HepG2 (cell line): Measurements from ENCODE around the gene COQ9. TPM values are rescaled to one million over a fixed set of nuclear protein-coding genes. Genes with fewer than 3 reads are reported as not detected.

Experiments used
- CENPT ChIP-seq: sonication (generic); formaldehyde crosslinking; IDR thresholded peaks from 2 replicates; pipeline ENCODE4 v1.8.0; 2022; ENCODE audit warnings: low read depth, mild to moderate bottlenecking, moderate library complexity, missing genetic modification reagents
- CHCHD3 ChIP-seq: sonication (generic); formaldehyde crosslinking; IDR thresholded peaks from 2 replicates; pipeline ENCODE4 v1.8.0; 2022; ENCODE audit warnings: mild to moderate bottlenecking, missing genetic modification reagents, moderate library complexity
- EP300 ChIP-seq, 3 experiments: sonication (generic) in 1 of 3; formaldehyde crosslinking in 1 of 3; IDR thresholded peaks; 2 replicates each; pipeline versions ENCODE4 v1.5.1 to v1.6.1; 2011 to 2020; ENCODE audit warnings: low read depth in 2 of 3, low read length in 2 of 3, borderline replicate concordance in 1 of 3, improper control_type of control experiment in 1 of 3, mild to moderate bottlenecking in 1 of 3, missing genetic modification reagents in 1 of 3, moderate library complexity in 1 of 3
- FOXA3 ChIP-seq: IDR thresholded peaks from 2 replicates; pipeline ENCODE4 v1.6.1; 2016; ENCODE audit warnings: missing genetic modification reagents, missing compliant biosample characterization
- FOXP1 ChIP-seq, 2 experiments: fragments of 450-650 bp in 1 of 2; IDR thresholded peaks; 2 replicates each; pipeline ENCODE4 v1.6.1; 2017 to 2018; ENCODE audit warnings: antibody characterized with exemption in 1 of 2
- HMG20B ChIP-seq: conservative IDR thresholded peaks from 2 replicates; pipeline ENCODE4 v1.6.1; 2016; ENCODE audit warnings: missing genetic modification reagents, missing compliant biosample characterization
- HOXA3 ChIP-seq: sonication (generic); formaldehyde crosslinking; IDR thresholded peaks from 2 replicates; pipeline ENCODE4 v1.5.0; 2020; ENCODE audit warnings: missing genetic modification reagents
- KLF13 ChIP-seq: sonication (generic); formaldehyde crosslinking; IDR thresholded peaks from 2 replicates; pipeline ENCODE4 v1.4.0; 2020; ENCODE audit warnings: mild to moderate bottlenecking, missing genetic modification reagents
- KLF6 ChIP-seq: IDR thresholded peaks from 2 replicates; pipeline ENCODE4 v1.8.0; 2016; ENCODE audit warnings: missing biosample characterization, missing genetic modification reagents
- MAF1 ChIP-seq: sonication (generic); formaldehyde crosslinking; IDR thresholded peaks from 2 replicates; pipeline ENCODE4 v1.5.0; 2020; ENCODE audit warnings: missing genetic modification reagents, borderline replicate concordance
- MIXL1 ChIP-seq: IDR thresholded peaks from 2 replicates; pipeline ENCODE4 v1.6.1; 2016
- NRL ChIP-seq: sonication (generic); formaldehyde crosslinking; IDR thresholded peaks from 2 replicates; pipeline ENCODE4 v1.5.0; 2020; ENCODE audit warnings: missing genetic modification reagents, mild to moderate bottlenecking, moderate library complexity, borderline replicate concordance
- PAF1 ChIP-seq: IDR thresholded peaks from 2 replicates; pipeline ENCODE4 v1.6.1; 2016; ENCODE audit warnings: missing genetic modification reagents, missing compliant biosample characterization
- SMARCE1 ChIP-seq: fragments of 450-650 bp; IDR thresholded peaks from 2 replicates; pipeline ENCODE4 v1.6.1; 2017; ENCODE audit warnings: borderline replicate concordance
- SNAPC2 ChIP-seq: sonication (generic); formaldehyde crosslinking; IDR thresholded peaks from 2 replicates; pipeline ENCODE4 v1.8.1; 2022; ENCODE audit warnings: mild to moderate bottlenecking, missing genetic modification reagents
- TAF1 ChIP-seq: sonication (generic); formaldehyde crosslinking; IDR thresholded peaks from 2 replicates; pipeline ENCODE4 v1.4.0; 2020; ENCODE audit warnings: missing genetic modification reagents
- ZNF121 ChIP-seq: sonication (generic); formaldehyde crosslinking; IDR thresholded peaks from 2 replicates; pipeline ENCODE4 v1.5.0; 2020; ENCODE audit warnings: mild to moderate bottlenecking, missing genetic modification reagents
- ZNF124 ChIP-seq: sonication (generic); formaldehyde crosslinking; IDR thresholded peaks from 2 replicates; pipeline ENCODE4 v1.4.0; 2020; ENCODE audit warnings: missing genetic modification reagents
- ZNF20 ChIP-seq: sonication (generic); formaldehyde crosslinking; IDR thresholded peaks from 2 replicates; pipeline ENCODE4 v1.4.0; 2020; ENCODE audit warnings: mild to moderate bottlenecking, moderate library complexity, missing genetic modification reagents
- ZNF460 ChIP-seq: sonication (generic); formaldehyde crosslinking; IDR thresholded peaks from 2 replicates; pipeline ENCODE4 v1.5.1; 2020; ENCODE audit warnings: missing genetic modification reagents, mild to moderate bottlenecking, borderline replicate concordance
- ZNF605 ChIP-seq: sonication (generic); formaldehyde crosslinking; IDR thresholded peaks from 2 replicates; pipeline ENCODE4 v1.8.0; 2022; ENCODE audit warnings: mild to moderate bottlenecking, missing genetic modification reagents
- ZSCAN21 ChIP-seq: sonication (generic); formaldehyde crosslinking; IDR thresholded peaks from 2 replicates; pipeline ENCODE4 v1.8.0; 2022; ENCODE audit warnings: mild to moderate bottlenecking, missing genetic modification reagents, moderate library complexity, borderline replicate concordance
- polyA plus RNA-seq, 8 experiments: library from polyadenylated mRNA; depleted of rRNA in 3 of 8; stranded (reverse) in 7 of 8; unstranded in 1 of 8; fragments of >200 nt; fragmentation: Illumina TruSeq in 4 of 8; extraction: Trizol in 4 of 8; gene quantifications; 2 replicates each; pipeline versions ENCODE4 v1.2.1 to v1.2.3, GENCODE V29; 2011 to 2016; ENCODE audit warnings: low read depth in 4 of 8, missing spikeins in 1 of 8, mixed read lengths in 1 of 8; ENCODE audit not compliant: insufficient read depth in 1 of 8
- total RNA-seq, 5 experiments: library from RNA; depleted of rRNA; stranded (reverse); fragments of >200 nt; fragmentation: Illumina TruSeq; extraction: Trizol; gene quantifications; 2 replicates each; pipeline ENCODE4 v1.2.3, GENCODE V29; 2016; ENCODE audit warnings: low read depth in 1 of 5
- TF ChIP-seq, protein P1 (sequence below): sonication (generic); formaldehyde crosslinking; IDR thresholded peaks from 2 replicates; pipeline ENCODE4 v1.8.0; 2022; ENCODE audit warnings: mild to moderate bottlenecking, missing genetic modification reagents; ENCODE audit not compliant: insufficient replicate concordance
- TF ChIP-seq, protein P2 (sequence below): sonication (generic); formaldehyde crosslinking; IDR thresholded peaks from 2 replicates; pipeline ENCODE4 v1.5.0; 2020; ENCODE audit warnings: mild to moderate bottlenecking, missing genetic modification reagents, moderate library complexity
- TF ChIP-seq, protein P3 (sequence below): sonication (generic); formaldehyde crosslinking; IDR thresholded peaks from 2 replicates; pipeline ENCODE4 v1.4.0; 2020; ENCODE audit warnings: missing genetic modification reagents

COQ9 gene
- total and polyA plus RNA-seq, 2 of the 13 experiments (the other 11 are each of a cell fraction or from before 2014, with no cell fraction given) = 57.5 to 108 TPM

DNA sequence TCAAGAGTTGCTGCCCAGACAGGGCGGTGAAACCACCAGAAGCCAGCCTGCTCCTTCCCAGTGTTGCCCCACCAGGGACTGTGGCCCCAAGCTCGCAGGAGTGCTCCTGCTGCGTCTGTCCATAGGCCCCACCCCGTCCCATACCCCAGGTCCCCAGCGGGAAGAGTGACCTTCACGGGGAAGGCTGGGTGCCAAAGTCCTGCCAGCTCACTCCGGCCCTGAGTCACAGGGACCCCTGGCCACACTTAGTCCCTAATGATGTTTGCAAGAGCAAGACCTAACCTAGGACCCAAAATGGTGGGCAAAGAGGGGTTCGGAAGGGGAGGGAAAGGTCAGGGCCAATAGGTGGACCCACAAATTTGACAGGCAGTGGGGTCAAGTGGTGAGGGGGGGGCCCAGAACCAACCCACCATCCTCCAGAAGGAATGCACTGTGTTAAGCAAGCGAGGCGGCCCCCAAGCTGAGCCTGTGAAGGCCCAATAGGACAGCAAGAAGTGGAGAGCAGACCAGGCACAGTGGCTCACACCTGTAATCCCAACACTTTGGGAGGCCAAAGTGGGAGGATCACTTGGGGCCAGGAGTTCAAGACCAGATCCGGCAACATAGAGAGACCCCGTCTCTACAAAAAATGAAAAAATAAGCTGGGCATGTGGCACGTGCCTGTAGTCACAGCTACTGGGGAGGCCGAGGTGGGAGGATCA, 35.7 kb downstream of the COQ9 start (continued):
- TF ChIP-seq, protein P1, sequence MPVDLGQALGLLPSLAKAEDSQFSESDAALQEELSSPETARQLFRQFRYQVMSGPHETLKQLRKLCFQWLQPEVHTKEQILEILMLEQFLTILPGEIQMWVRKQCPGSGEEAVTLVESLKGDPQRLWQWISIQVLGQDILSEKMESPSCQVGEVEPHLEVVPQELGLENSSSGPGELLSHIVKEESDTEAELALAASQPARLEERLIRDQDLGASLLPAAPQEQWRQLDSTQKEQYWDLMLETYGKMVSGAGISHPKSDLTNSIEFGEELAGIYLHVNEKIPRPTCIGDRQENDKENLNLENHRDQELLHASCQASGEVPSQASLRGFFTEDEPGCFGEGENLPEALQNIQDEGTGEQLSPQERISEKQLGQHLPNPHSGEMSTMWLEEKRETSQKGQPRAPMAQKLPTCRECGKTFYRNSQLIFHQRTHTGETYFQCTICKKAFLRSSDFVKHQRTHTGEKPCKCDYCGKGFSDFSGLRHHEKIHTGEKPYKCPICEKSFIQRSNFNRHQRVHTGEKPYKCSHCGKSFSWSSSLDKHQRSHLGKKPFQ (CRISPR knock-in tag) = peak; percentile 23
- TF ChIP-seq ZNF20 (no peak), HOXA3 (CRISPR knock-in tag) (peak; percentile 76), EP300 (IDR thresholded peaks at IDR 0.05; ENCODE audit: low read depth in 2 of 2, low read length in 2 of 2) (peak; percentile 27 to 79; a peak in 3 of 4 replicates), EP300 (CRISPR knock-in tag; IDR thresholded peaks at IDR 0.05; ENCODE audit: borderline replicate concordance) (peak; percentile 47), MIXL1 (CRISPR knock-in tag) (0 out of 2 replicates have a peak, but pooled peaks have one; percentile 39), CENPT (no peak), ZSCAN21 (no peak; the same call in 1 of the 2 replicates), PAF1 (CRISPR knock-in tag) (no peak), SNAPC2 (CRISPR knock-in tag) (0 out of 2 replicates have a peak, but pooled peaks have one; percentile 55), HMG20B (CRISPR knock-in tag) (0 out of 2 replicates have a peak, but pooled peaks have one; percentile 53), NRL (peak; percentile 59), FOXA3 (peak; percentile 56; the same call in 1 of the 2 replicates), ZNF605 (CRISPR knock-in tag) (peak; percentile 88), FOXP1 (IDR thresholded peaks at IDR 0.05) (no peak), FOXP1 (CRISPR knock-in tag; IDR thresholded peaks at IDR 0.05) (peak; percentile 12; the same call in 1 of the 2 replicates), ZNF124 (CRISPR knock-in tag) (no peak), KLF6 (CRISPR knock-in tag) (no peak), MAF1 (CRISPR knock-in tag) (no peak), KLF13 (CRISPR knock-in tag) (no peak), SMARCE1 (no peak), CHCHD3 (CRISPR knock-in tag) (no peak), ZNF460 (CRISPR knock-in tag) (no peak), TAF1 (no peak; the same call in 1 of the 2 replicates), ZNF121 (CRISPR knock-in tag) (peak; percentile 73; the same call in 1 of the 2 replicates)
- TF ChIP-seq, protein P2, sequence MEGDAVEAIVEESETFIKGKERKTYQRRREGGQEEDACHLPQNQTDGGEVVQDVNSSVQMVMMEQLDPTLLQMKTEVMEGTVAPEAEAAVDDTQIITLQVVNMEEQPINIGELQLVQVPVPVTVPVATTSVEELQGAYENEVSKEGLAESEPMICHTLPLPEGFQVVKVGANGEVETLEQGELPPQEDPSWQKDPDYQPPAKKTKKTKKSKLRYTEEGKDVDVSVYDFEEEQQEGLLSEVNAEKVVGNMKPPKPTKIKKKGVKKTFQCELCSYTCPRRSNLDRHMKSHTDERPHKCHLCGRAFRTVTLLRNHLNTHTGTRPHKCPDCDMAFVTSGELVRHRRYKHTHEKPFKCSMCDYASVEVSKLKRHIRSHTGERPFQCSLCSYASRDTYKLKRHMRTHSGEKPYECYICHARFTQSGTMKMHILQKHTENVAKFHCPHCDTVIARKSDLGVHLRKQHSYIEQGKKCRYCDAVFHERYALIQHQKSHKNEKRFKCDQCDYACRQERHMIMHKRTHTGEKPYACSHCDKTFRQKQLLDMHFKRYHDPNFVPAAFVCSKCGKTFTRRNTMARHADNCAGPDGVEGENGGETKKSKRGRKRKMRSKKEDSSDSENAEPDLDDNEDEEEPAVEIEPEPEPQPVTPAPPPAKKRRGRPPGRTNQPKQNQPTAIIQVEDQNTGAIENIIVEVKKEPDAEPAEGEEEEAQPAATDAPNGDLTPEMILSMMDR (CRISPR knock-in tag) = peak; percentile 23; the same call in 1 of the 2 replicates
- TF ChIP-seq, protein P3, sequence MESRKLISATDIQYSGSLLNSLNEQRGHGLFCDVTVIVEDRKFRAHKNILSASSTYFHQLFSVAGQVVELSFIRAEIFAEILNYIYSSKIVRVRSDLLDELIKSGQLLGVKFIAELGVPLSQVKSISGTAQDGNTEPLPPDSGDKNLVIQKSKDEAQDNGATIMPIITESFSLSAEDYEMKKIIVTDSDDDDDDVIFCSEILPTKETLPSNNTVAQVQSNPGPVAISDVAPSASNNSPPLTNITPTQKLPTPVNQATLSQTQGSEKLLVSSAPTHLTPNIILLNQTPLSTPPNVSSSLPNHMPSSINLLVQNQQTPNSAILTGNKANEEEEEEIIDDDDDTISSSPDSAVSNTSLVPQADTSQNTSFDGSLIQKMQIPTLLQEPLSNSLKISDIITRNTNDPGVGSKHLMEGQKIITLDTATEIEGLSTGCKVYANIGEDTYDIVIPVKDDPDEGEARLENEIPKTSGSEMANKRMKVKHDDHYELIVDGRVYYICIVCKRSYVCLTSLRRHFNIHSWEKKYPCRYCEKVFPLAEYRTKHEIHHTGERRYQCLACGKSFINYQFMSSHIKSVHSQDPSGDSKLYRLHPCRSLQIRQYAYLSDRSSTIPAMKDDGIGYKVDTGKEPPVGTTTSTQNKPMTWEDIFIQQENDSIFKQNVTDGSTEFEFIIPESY = no peak
